GM12878 (cell line): ENCODE results near the gene GNG10. TPM values are rescaled to one million over a fixed set of nuclear protein-coding genes. Genes with fewer than 3 reads are reported as not detected.

Experiments used
- BACH1 ChIP-seq: fragments of 450-650 bp; IDR thresholded peaks from 2 replicates; pipeline ENCODE4 v1.6.1; 2017; ENCODE audit warnings: mild to moderate bottlenecking, borderline replicate concordance
- BHLHE40 ChIP-seq, 2 experiments: fragments of 450-650 bp in 1 of 2; IDR thresholded peaks; 2 replicates each; pipeline ENCODE4 v1.6.1; 2011 to 2017; ENCODE audit warnings: low read depth in 2 of 2, borderline replicate concordance in 1 of 2, improper control_type of control experiment in 1 of 2, low read length in 1 of 2, mild to moderate bottlenecking in 1 of 2
- BMI1 ChIP-seq: fragments of 450-650 bp; IDR thresholded peaks from 2 replicates; pipeline ENCODE4 v1.6.1; 2016; ENCODE audit warnings: mild to moderate bottlenecking, moderate library complexity, borderline replicate concordance
- ETV6 ChIP-seq, 2 experiments: fragments of 450-650 bp in 1 of 2; IDR thresholded peaks in 1 of 2; conservative IDR thresholded peaks in 1 of 2; 2 replicates each; pipeline ENCODE4 v1.6.1; 2014; ENCODE audit warnings: antibody characterized with exemption in 1 of 2, borderline replicate concordance in 1 of 2, low read depth in 1 of 2, mild to moderate bottlenecking in 1 of 2, moderate library complexity in 1 of 2
- EZH2 ChIP-seq: IDR thresholded peaks from 2 replicates; pipeline ENCODE4 v1.6.1; 2012; ENCODE audit warnings: low read depth, mild to moderate bottlenecking, control low read depth, inconsistent platforms, low read length, borderline replicate concordance; ENCODE audit not compliant: control insufficient read depth
- HDGF ChIP-seq: fragments of 450-650 bp; IDR thresholded peaks from 2 replicates; pipeline ENCODE4 v1.6.1; 2016; ENCODE audit warnings: antibody characterized with exemption
- IKZF2 ChIP-seq, 2 experiments: fragments of 450-650 bp; IDR thresholded peaks; 2 replicates each; pipeline ENCODE4 v1.6.1; 2017; ENCODE audit warnings: mild to moderate bottlenecking in 2 of 2, moderate library complexity in 2 of 2
- IRF4 ChIP-seq: IDR thresholded peaks from 2 replicates; pipeline ENCODE4 v1.6.1; 2011; ENCODE audit warnings: low read depth, low read length
- MEF2B ChIP-seq: fragments of 450-650 bp; IDR thresholded peaks from 2 replicates; pipeline ENCODE4 v1.6.1; 2018; ENCODE audit warnings: mild to moderate bottlenecking, moderate library complexity; ENCODE audit not compliant: partially characterized antibody, poor library complexity, severe bottlenecking
- NRF1 ChIP-seq: conservative IDR thresholded peaks from 2 replicates; pipeline ENCODE4 v1.6.1; 2011; ENCODE audit warnings: mild to moderate bottlenecking, low read depth, low read length, improper control_type of control experiment
- POLR2A ChIP-seq: IDR thresholded peaks from 2 replicates; pipeline ENCODE4 v1.6.1; 2011; ENCODE audit warnings: low read depth, mild to moderate bottlenecking, low read length
- RB1 ChIP-seq: fragments of 450-650 bp; formaldehyde crosslinking; IDR thresholded peaks from 2 replicates; pipeline ENCODE4 v1.6.1; 2017; ENCODE audit warnings: mild to moderate bottlenecking, borderline replicate concordance
- RCOR1 ChIP-seq: conservative IDR thresholded peaks from 2 replicates; pipeline ENCODE4 v1.6.1; 2012; ENCODE audit warnings: low read depth, low read length, improper control_type of control experiment
- SIX5 ChIP-seq: IDR thresholded peaks from 2 replicates; pipeline ENCODE4 v1.6.1; 2011; ENCODE audit warnings: mild to moderate bottlenecking, low read depth, low read length, moderate library complexity; ENCODE audit not compliant: severe bottlenecking
- SMC3 ChIP-seq: IDR thresholded peaks from 2 replicates; pipeline ENCODE4 v1.6.1; 2011; ENCODE audit warnings: low read length, improper control_type of control experiment, borderline replicate concordance
- SP1 ChIP-seq: IDR thresholded peaks from one replicate; pipeline ENCODE4 v1.6.1; 2011; ENCODE audit warnings: low read depth, low read length
- SREBF1 ChIP-seq: IDR thresholded peaks from 2 replicates; pipeline ENCODE4 v1.6.1; 2012; ENCODE audit warnings: mild to moderate bottlenecking, low read length
- TARDBP ChIP-seq: IDR thresholded peaks from 2 replicates; pipeline ENCODE4 v1.6.1; 2016; ENCODE audit warnings: borderline replicate concordance
- TCF3 ChIP-seq: IDR thresholded peaks from 2 replicates; pipeline ENCODE4 v1.6.1; 2012; ENCODE audit warnings: low read depth, mild to moderate bottlenecking, low read length, borderline replicate concordance; ENCODE audit not compliant: insufficient read depth
- TCF7 ChIP-seq: IDR thresholded peaks from 2 replicates; pipeline ENCODE4 v1.6.1; 2014; ENCODE audit warnings: antibody characterized with exemption, borderline replicate concordance
- WRNIP1 ChIP-seq: IDR thresholded peaks from 2 replicates; pipeline ENCODE4 v1.6.1; 2011; ENCODE audit warnings: low read depth, low read length, improper control_type of control experiment, borderline replicate concordance
- ZNF274 ChIP-seq: IDR thresholded peaks from one replicate; pipeline ENCODE4 v1.8.0; 2011; ENCODE audit not compliant: insufficient read length, insufficient read depth
- polyA plus RNA-seq, 11 experiments: library from polyadenylated mRNA; depleted of rRNA in 4 of 11; unstranded in 6 of 11; stranded (reverse) in 5 of 11; fragments of >200 nt; fragmentation: Nextera tagmentation in 4 of 11; fragmentation: Illumina TruSeq in 1 of 11; extraction: Ambion mirVana in 4 of 11; extraction: Trizol in 1 of 11; gene quantifications; 1 replicate in 1 of 11; 2 replicates in 10 of 11; pipeline versions ENCODE4 v1.2.1 to v1.2.3, GENCODE V29; 2011 to 2016; ENCODE audit warnings: inconsistent platforms in 2 of 11, missing spikeins in 2 of 11, low read depth in 1 of 11
- total RNA-seq, 4 experiments: library from RNA; depleted of rRNA in 3 of 4; stranded (reverse); fragments of >200 nt in 3 of 4; fragmentation: Illumina TruSeq in 1 of 4; extraction: Trizol in 1 of 4; gene quantifications; 2 replicates each; pipeline versions ENCODE4 v1.2.1 to v1.2.3, GENCODE V29; 2013 to 2021
- TF ChIP-seq, protein P1 (sequence below): fragments of 150-350 bp; IDR thresholded peaks from 2 replicates; pipeline ENCODE4 v1.6.1; 2014; ENCODE audit warnings: mild to moderate bottlenecking, low read depth, low read length
- TF ChIP-seq, protein P2 (sequence below): fragments of 450-650 bp; IDR thresholded peaks from 2 replicates; pipeline ENCODE4 v1.6.1; 2017; ENCODE audit warnings: borderline replicate concordance
- TF ChIP-seq, protein P3 (sequence below): fragments of 450-650 bp; conservative IDR thresholded peaks from 2 replicates; pipeline ENCODE4 v1.6.1; 2017; ENCODE audit warnings: mild to moderate bottlenecking, moderate library complexity
- TF ChIP-seq, protein P4 (sequence below): IDR thresholded peaks from 2 replicates; pipeline ENCODE4 v1.6.1; 2012; ENCODE audit warnings: low read depth, low read length, improper control_type of control experiment

GNG10 gene
- total and polyA plus RNA-seq, 10 of the 15 experiments (the other 5 are each of a cell fraction or from before 2014, with no cell fraction given), result 12.0 to 28.2 (median 22.7) TPM

DNA sequence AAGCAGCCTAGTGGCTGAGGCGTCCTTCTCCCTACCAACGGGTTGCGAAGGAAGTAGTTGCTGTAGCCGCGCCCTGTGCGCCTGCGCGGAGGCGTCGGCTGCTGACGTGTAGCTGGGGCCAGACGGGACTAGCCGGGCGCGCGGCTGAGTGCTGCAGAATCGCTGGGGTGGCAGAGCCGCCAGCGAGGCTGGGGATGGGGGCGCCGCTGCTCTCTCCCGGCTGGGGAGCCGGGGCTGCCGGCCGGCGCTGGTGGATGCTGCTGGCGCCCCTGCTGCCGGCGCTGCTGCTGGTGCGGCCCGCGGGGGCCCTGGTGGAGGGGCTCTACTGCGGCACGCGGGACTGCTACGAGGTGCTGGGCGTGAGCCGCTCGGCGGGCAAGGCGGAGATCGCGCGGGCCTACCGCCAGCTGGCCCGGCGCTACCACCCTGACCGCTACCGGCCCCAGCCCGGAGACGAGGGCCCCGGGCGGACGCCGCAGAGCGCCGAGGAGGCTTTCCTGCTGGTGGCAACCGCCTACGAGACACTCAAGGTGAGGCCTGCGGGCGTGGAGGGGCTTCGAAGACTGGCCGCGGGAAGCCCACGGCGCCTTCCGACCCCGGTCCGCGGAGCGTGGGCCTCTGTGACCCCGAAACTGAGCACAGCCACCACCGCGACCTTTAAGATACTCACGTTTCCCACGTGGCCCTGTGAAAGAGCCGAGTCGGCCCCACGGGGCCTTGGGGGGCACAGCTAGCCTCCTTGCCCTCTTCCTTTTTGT, 30.0 kb upstream of the GNG10 start, which contains the start of gene DNAJC25 (continued):
- TF ChIP-seq, protein P1, sequence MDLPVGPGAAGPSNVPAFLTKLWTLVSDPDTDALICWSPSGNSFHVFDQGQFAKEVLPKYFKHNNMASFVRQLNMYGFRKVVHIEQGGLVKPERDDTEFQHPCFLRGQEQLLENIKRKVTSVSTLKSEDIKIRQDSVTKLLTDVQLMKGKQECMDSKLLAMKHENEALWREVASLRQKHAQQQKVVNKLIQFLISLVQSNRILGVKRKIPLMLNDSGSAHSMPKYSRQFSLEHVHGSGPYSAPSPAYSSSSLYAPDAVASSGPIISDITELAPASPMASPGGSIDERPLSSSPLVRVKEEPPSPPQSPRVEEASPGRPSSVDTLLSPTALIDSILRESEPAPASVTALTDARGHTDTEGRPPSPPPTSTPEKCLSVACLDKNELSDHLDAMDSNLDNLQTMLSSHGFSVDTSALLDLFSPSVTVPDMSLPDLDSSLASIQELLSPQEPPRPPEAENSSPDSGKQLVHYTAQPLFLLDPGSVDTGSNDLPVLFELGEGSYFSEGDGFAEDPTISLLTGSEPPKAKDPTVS, result no peak
- no peak for TF ChIP-seq TCF7
- TF ChIP-seq SREBF1, result no peak
- no peak for TF ChIP-seq IKZF2 (IDR thresholded peaks at IDR 0.05)
- TF ChIP-seq, protein P2, sequence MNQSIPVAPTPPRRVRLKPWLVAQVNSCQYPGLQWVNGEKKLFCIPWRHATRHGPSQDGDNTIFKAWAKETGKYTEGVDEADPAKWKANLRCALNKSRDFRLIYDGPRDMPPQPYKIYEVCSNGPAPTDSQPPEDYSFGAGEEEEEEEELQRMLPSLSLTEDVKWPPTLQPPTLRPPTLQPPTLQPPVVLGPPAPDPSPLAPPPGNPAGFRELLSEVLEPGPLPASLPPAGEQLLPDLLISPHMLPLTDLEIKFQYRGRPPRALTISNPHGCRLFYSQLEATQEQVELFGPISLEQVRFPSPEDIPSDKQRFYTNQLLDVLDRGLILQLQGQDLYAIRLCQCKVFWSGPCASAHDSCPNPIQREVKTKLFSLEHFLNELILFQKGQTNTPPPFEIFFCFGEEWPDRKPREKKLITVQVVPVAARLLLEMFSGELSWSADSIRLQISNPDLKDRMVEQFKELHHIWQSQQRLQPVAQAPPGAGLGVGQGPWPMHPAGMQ, result no peak
- no peak; the same call in 1 of the 2 replicates for TF ChIP-seq SMC3
- TF ChIP-seq MEF2B, result no peak
- peak; percentile 92 for TF ChIP-seq NRF1
- peak; percentile 74; the same call in 1 of the 2 replicates for TF ChIP-seq RB1
- TF ChIP-seq, protein P3, sequence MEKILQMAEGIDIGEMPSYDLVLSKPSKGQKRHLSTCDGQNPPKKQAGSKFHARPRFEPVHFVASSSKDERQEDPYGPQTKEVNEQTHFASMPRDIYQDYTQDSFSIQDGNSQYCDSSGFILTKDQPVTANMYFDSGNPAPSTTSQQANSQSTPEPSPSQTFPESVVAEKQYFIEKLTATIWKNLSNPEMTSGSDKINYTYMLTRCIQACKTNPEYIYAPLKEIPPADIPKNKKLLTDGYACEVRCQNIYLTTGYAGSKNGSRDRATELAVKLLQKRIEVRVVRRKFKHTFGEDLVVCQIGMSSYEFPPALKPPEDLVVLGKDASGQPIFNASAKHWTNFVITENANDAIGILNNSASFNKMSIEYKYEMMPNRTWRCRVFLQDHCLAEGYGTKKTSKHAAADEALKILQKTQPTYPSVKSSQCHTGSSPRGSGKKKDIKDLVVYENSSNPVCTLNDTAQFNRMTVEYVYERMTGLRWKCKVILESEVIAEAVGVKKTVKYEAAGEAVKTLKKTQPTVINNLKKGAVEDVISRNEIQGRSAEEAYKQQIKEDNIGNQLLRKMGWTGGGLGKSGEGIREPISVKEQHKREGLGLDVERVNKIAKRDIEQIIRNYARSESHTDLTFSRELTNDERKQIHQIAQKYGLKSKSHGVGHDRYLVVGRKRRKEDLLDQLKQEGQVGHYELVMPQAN, result peak; percentile 95
- TF ChIP-seq SIX5, result no peak
- TF ChIP-seq ZNF274, result no peak
- TF ChIP-seq RCOR1, result no peak
- peak; percentile 87 for TF ChIP-seq TCF3
- TF ChIP-seq, protein P4, sequence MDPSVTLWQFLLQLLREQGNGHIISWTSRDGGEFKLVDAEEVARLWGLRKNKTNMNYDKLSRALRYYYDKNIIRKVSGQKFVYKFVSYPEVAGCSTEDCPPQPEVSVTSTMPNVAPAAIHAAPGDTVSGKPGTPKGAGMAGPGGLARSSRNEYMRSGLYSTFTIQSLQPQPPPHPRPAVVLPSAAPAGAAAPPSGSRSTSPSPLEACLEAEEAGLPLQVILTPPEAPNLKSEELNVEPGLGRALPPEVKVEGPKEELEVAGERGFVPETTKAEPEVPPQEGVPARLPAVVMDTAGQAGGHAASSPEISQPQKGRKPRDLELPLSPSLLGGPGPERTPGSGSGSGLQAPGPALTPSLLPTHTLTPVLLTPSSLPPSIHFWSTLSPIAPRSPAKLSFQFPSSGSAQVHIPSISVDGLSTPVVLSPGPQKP, result no peak
- no peak for TF ChIP-seq EZH2
- no peak; the same call in 1 of the 2 replicates for TF ChIP-seq BMI1
- TF ChIP-seq SP1, result no peak
- TF ChIP-seq POLR2A, result peak; percentile 100
- no peak for TF ChIP-seq HDGF
- peak; percentile 95 for TF ChIP-seq BACH1
- no peak for TF ChIP-seq ETV6 (conservative IDR thresholded peaks at IDR 0.05 in 1 of 2, IDR thresholded peaks at IDR 0.05 in 1 of 2; ENCODE audit: borderline replicate concordance in 1 of 2, low read depth in 1 of 2)
- TF ChIP-seq TARDBP, result no peak
- TF ChIP-seq IRF4, result no peak; the same call in 1 of the 2 replicates
- no peak for TF ChIP-seq WRNIP1
- peak; percentile 52 to 57; a peak in 2 of 4 replicates for TF ChIP-seq BHLHE40 (IDR thresholded peaks at IDR 0.05; ENCODE audit: borderline replicate concordance in 1 of 2, low read depth in 2 of 2, low read length in 1 of 2)
